ENCODE data around the gene CUX1. TPM values are rescaled to one million over a fixed set of nuclear protein-coding genes. Genes with fewer than 3 reads are reported as not detected.
"Not testable (repeated sequence)": the region's sequence is repeated elsewhere in the genome, so short reads cannot be mapped to it uniquely, and the experiment has no call there.

The CUX1 gene
- total and polyA plus RNA-seq, 10 of the 15 experiments (the other 5 are each of a cell fraction or from before 2014, with no cell fraction given) = 6.1 to 48.6 (median 25.9) TPM

- no peak for ATAC-seq
These were observed 17.7 kb downstream of the CUX1 start for GRCh38 chr7:101835136-101835535.

GRCh38 chr7:101837433-101837832 is 20.0 kb downstream of the CUX1 start:
- DNase-seq (ENCODE audit: low read depth, low spot score); H3K9me3 ChIP-seq (replicated peaks; ENCODE audit: control insufficient read depth, insufficient read depth, low read length); CTCF ChIA-PET; H3K4me1 ChIP-seq (ENCODE audit: control insufficient read depth, insufficient read depth, low read length); H3K4me3 ChIP-seq; H3K27me3 ChIP-seq (replicated peaks in 1 of 2; ENCODE audit: control insufficient read depth in 2 of 2, insufficient read depth in 2 of 2, low read length in 1 of 2); ATAC-seq; H4K20me1 ChIP-seq (ENCODE audit: control insufficient read depth, insufficient read depth); FAIRE-seq; H3K9ac ChIP-seq (ENCODE audit: control insufficient read depth, insufficient read depth, low read length); H3K27ac ChIP-seq (ENCODE audit: control insufficient read depth, insufficient read depth); H3K36me3 ChIP-seq (ENCODE audit: control insufficient read depth in 2 of 2, insufficient read depth in 2 of 2, low read length in 1 of 2); intact Hi-C loops (cut with micrococcal nuclease; ENCODE audit: unreplicated experiment); H3K4me2 ChIP-seq (ENCODE audit: control insufficient read depth, insufficient read depth); SMC1A ChIA-PET (ENCODE audit: uncharacterized antibody, unreplicated experiment); H2AFZ ChIP-seq (ENCODE audit: control insufficient read depth, low read depth, low read length); in situ Hi-C loops (cut with MboI); RAD21 ChIA-PET (ENCODE audit: unreplicated experiment); BruUV-seq (replicated peaks): not testable (repeated sequence)
- 66% methylated on average over 3 of the region's 7 CpGs for WGBS (ENCODE audit: insufficient coverage, insufficient replicate concordance, low lambda C conversion rate, missing lambda C conversion rate)
- POLR2A ChIA-PET = interaction anchor here (0.6 kb wide), 2 partner anchors 32 to 384 kb away, joined by 6 to 10 read pairs; no protein-coding TSS in a partner anchor
- peaks cover 26% of the 10 kb centered on the region for H3K79me2 ChIP-seq (ENCODE audit: control insufficient read depth, insufficient read depth, low read length)

More at GRCh38 chr7:101835136-101835535, 17.7 kb downstream of the CUX1 start:
- DNase-seq (ENCODE audit: low read depth, low spot score) (no peak), FAIRE-seq (no peak)
- H3K27ac ChIP-seq (ENCODE audit: control insufficient read depth, insufficient read depth) = no peak overlapping the region
- TF ChIP-seq ZNF622 (IDR thresholded peaks at IDR 0.05) (no peak), CEBPB (IDR thresholded peaks at IDR 0.05; ENCODE audit: borderline replicate concordance in 1 of 2, low read depth in 2 of 2, low read length in 2 of 2) (no peak), WRNIP1 (IDR thresholded peaks at IDR 0.05; ENCODE audit: borderline replicate concordance, low read depth, low read length) (no peak), RAD51 (IDR thresholded peaks at IDR 0.05) (no peak), RFX5 (IDR thresholded peaks at IDR 0.05; ENCODE audit: low read depth, low read length) (no peak), SUPT20H (IDR thresholded peaks at IDR 0.05; ENCODE audit: borderline replicate concordance, control insufficient read depth, low read depth, low read length) (no peak), TBL1XR1 (IDR thresholded peaks at IDR 0.05; ENCODE audit: low read depth, low read length) (no peak), YY1 (IDR thresholded peaks at IDR 0.05; ENCODE audit: low read depth, low read length) (no peak), MXI1 (IDR thresholded peaks at IDR 0.05; ENCODE audit: low read depth, low read length) (no peak), HCFC1 (IDR thresholded peaks at IDR 0.05; ENCODE audit: low read length) (no peak), GABPA (IDR thresholded peaks at IDR 0.05; ENCODE audit: low read depth) (no peak)
- no peaks in the 10 kb centered on the region for H4K20me1 ChIP-seq (ENCODE audit: control insufficient read depth, insufficient read depth)
- no peak overlapping the region for H2AFZ ChIP-seq (ENCODE audit: control insufficient read depth, low read depth, low read length)
- ChIA-PET RAD21 (ENCODE audit: unreplicated experiment) (no interaction called here), CTCF (no interaction called here), POLR2A (no interaction called here), SMC1A (ENCODE audit: uncharacterized antibody, unreplicated experiment) (no interaction called here)
- H3K4me3 ChIP-seq = no peak overlapping the region
- H3K4me1 ChIP-seq (ENCODE audit: control insufficient read depth, insufficient read depth, low read length) = 0 out of 2 replicates have a peak, but pooled peaks cover 2% of the 10 kb centered on the region
- no peaks in the 10 kb centered on the region for H3K27me3 ChIP-seq (replicated peaks in 1 of 2; ENCODE audit: control insufficient read depth in 2 of 2, insufficient read depth in 2 of 2, low read length in 1 of 2)
- no TSS peak for BruUV-seq (replicated peaks)
- intact Hi-C loops (cut with micrococcal nuclease; ENCODE audit: unreplicated experiment) (no loop called here), in situ Hi-C loops (cut with MboI) (no loop called here)
- H3K9me3 ChIP-seq (replicated peaks; ENCODE audit: control insufficient read depth, insufficient read depth, low read length) = no peaks in the 10 kb centered on the region
- H3K4me2 ChIP-seq (ENCODE audit: control insufficient read depth, insufficient read depth) = no peak overlapping the region
- WGBS (ENCODE audit: insufficient coverage, insufficient replicate concordance, low lambda C conversion rate, missing lambda C conversion rate) = 95% methylated on average over 12 of the region's 12 CpGs
- no peak overlapping the region for H3K9ac ChIP-seq (ENCODE audit: control insufficient read depth, insufficient read depth, low read length)
- peaks cover 0 to 4% of the 10 kb centered on the region in 2 experiments; a peak in 2 of 4 replicates for H3K36me3 ChIP-seq (ENCODE audit: control insufficient read depth in 2 of 2, insufficient read depth in 2 of 2, low read length in 1 of 2)
- H3K79me2 ChIP-seq (ENCODE audit: control insufficient read depth, insufficient read depth, low read length) = peaks cover 34% of the 10 kb centered on the region
